Measurements from ENCODE around the gene APBA2. TPM values are rescaled to one million over a fixed set of nuclear protein-coding genes. Genes with fewer than 3 reads are reported as not detected.

Gene APBA2
- total RNA-seq, 6 donors from 2014 or later = 3.2 to 7.9 (median 6.0) TPM

DNA sequence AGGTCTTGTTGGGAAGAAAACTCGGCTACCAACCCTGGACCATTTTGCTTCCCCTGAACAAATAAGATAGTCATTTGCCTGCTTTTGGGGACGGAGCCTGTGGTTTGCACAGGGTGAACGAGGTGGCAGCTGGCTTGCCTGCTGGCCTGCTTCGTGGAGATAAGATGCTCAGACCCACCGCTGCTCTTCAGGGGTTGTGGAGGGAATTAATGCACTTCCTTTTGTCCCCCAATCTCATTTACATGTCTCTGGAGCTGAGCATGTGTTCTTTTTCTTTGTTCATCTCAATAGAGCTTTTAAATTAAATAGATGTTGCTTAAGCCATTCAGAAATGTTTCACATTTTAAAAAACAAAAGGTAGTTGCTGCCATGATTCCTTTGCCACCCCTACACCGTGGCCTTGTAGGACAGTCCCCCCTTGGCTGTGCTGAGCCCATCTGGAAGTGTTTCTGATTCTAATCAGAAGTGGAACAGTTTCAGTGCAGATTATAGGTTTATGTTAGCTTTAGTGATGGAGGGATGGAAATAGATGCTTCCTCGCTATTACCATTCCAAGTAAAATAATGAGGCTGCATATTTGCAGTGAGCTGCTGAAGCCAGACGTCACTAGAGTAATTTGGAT is 25.6 kb downstream of the APBA2 start:
- ATAC-seq (ENCODE audit: low FRiP score in 2 of 2) (no peak), DNase-seq (no peak)
- Histone ChIP-seq H3K36me3 (no peaks in the 10 kb centered on the region), H3K27ac (no peak overlapping the region), H3K4me1 (no peaks in the 10 kb centered on the region), H3K27me3 (no peaks in the 10 kb centered on the region), H3K4me3 (no peak overlapping the region), H3K9me3 (no peaks in the 10 kb centered on the region)
- 59 to 73% methylated on average over 8 of the region's 8 CpGs for WGBS, 2 donors
- TF ChIP-seq POLR2A (IDR thresholded peaks at IDR 0.05) = no peak
- TF ChIP-seq, protein P1, sequence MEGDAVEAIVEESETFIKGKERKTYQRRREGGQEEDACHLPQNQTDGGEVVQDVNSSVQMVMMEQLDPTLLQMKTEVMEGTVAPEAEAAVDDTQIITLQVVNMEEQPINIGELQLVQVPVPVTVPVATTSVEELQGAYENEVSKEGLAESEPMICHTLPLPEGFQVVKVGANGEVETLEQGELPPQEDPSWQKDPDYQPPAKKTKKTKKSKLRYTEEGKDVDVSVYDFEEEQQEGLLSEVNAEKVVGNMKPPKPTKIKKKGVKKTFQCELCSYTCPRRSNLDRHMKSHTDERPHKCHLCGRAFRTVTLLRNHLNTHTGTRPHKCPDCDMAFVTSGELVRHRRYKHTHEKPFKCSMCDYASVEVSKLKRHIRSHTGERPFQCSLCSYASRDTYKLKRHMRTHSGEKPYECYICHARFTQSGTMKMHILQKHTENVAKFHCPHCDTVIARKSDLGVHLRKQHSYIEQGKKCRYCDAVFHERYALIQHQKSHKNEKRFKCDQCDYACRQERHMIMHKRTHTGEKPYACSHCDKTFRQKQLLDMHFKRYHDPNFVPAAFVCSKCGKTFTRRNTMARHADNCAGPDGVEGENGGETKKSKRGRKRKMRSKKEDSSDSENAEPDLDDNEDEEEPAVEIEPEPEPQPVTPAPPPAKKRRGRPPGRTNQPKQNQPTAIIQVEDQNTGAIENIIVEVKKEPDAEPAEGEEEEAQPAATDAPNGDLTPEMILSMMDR (IDR thresholded peaks at IDR 0.05) = no peak
- TF ChIP-seq EP300 (IDR thresholded peaks at IDR 0.05) = no peak
- no peak for TF ChIP-seq POLR2AphosphoS5 (IDR thresholded peaks at IDR 0.05)

DNA sequence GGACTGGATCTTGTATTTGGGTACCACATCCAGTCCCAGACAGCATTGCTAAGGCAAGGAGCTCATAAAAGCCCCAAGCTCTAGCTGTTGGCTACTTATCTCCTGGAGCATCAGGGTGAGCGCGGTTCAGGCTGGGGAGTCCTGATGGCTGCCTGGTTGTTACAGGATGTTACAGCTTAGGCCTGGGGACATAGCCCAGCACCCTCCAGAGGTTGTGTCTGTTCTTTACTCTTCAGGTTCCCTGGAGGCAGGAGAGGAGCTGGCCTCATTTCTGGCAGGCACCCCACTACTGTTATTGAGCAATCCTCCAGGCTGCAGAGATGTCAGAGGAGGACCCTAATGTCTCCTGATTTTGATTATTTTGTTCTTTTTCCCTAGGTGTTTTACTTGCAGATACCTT is 26.6 kb downstream of the APBA2 start:
- no peaks in the 10 kb centered on the region for H3K4me1 ChIP-seq
- no peak for DNase-seq
- 86 to 93% methylated on average over 2 of the region's 2 CpGs for WGBS, 2 donors
- no peak overlapping the region for H3K27ac ChIP-seq
- ATAC-seq (ENCODE audit: low FRiP score in 2 of 2) = no peak
- H3K9me3 ChIP-seq = no peaks in the 10 kb centered on the region
- no peaks in the 10 kb centered on the region for H3K27me3 ChIP-seq
- no peaks in the 10 kb centered on the region for H3K36me3 ChIP-seq
- H3K4me3 ChIP-seq = no peak overlapping the region
- TF ChIP-seq EP300 (IDR thresholded peaks at IDR 0.05) (no peak), POLR2A (IDR thresholded peaks at IDR 0.05) (no peak), POLR2AphosphoS5 (IDR thresholded peaks at IDR 0.05) (no peak)
- TF ChIP-seq, protein P1 (IDR thresholded peaks at IDR 0.05) = no peak

DNA sequence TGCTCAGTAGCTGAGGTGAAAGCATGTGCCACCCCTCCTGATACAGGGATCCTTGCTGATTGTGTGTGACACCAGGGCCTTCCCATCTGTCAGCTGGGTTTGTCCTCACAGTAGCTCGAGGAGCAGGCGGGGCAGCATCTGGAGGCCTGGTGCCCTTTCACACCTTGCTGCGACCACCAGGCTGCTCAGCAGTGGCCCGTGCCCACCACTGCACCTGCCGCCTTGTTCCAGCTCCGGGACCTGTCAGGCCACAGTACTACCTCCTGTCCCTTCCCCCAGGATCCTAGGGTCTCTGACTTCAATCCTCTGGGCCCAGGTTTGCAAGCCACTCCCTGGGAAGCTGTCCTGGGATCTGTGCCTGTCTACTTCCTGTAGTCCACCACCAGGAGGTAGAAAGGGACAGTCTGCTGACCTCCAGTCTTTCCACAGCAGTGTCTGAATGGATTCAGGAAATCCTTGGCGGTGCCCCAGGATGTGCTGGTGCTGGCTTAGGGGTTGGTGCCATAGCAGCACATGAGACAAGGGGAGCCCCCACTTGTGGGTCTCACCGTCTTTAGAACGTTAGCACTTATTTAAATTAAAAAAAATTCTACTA is 27.5 kb downstream of the APBA2 start:
- Histone ChIP-seq H3K27ac (no peak overlapping the region), H3K27me3 (no peaks in the 10 kb centered on the region), H3K4me1 (no peaks in the 10 kb centered on the region), H3K36me3 (no peaks in the 10 kb centered on the region), H3K9me3 (no peaks in the 10 kb centered on the region), H3K4me3 (no peak overlapping the region)
- DNase-seq (no peak), ATAC-seq (ENCODE audit: low FRiP score in 2 of 2) (no peak)
- TF ChIP-seq POLR2AphosphoS5 (IDR thresholded peaks at IDR 0.05) (no peak), EP300 (IDR thresholded peaks at IDR 0.05) (no peak), POLR2A (IDR thresholded peaks at IDR 0.05) (no peak)
- TF ChIP-seq, protein P1 (IDR thresholded peaks at IDR 0.05) = no peak
- 72 to 78% methylated on average over 3 to 9 of the region's 9 CpGs for whole genome bisulfite sequencing, 2 donors

DNA sequence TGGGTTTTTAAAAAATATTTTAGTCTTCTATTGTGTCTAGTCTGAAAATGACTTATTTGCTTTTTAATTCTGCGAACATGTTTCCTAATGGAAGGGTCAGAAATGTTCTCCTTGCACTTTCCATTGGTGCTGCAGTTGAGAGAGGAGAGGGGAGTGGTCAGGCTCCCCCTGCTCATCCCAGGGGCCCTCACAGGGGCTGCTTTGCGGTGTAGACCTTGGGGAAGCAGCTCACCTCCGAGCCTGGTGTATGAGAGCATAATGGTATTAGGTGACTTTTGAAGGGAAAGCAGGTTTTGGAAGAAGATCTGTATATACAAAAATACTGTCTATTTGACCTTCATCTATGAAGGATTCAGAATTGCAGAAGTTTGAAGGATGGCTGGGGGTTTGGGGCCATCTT is 28.3 kb downstream of the APBA2 start:
- DNase-seq (no peak), ATAC-seq (ENCODE audit: low FRiP score in 2 of 2) (no peak)
- H3K4me3 ChIP-seq = no peak overlapping the region
- H3K36me3 ChIP-seq = no peaks in the 10 kb centered on the region
- 84 to 95% methylated on average over 3 of the region's 3 CpGs for WGBS, 2 donors
- no peak overlapping the region for H3K27ac ChIP-seq
- H3K4me1 ChIP-seq = no peaks in the 10 kb centered on the region
- TF ChIP-seq EP300 (IDR thresholded peaks at IDR 0.05) (no peak), POLR2AphosphoS5 (IDR thresholded peaks at IDR 0.05) (no peak)
- no peaks in the 10 kb centered on the region for H3K9me3 ChIP-seq
- H3K27me3 ChIP-seq = no peaks in the 10 kb centered on the region

DNA sequence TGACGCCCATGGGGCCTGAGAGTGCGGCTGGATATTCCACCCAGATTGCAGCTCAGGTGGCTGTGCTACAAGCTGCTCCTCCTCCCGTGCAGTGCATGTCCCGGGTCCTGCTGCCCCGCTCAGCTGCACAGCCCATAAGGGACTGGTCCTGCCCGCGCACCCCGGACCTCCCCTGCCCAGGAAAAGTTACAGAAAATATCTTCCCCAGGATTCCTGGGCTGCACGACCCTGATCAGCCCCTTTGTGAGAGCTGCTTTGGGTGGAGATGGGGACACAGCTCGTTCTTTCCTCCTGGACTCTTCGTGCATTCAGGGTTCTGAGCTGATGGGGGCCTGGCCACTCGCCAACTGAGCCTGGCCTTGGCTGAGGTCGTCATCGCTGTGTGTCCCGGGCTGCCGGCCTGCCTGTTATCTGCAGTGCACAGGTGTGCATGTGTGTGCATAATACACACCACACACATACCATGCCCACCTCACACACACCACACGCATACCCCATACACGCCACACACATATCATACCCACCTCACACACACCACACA is 28.8 kb downstream of the APBA2 start:
- Histone ChIP-seq H3K27me3 (no peaks in the 10 kb centered on the region), H3K4me1 (no peaks in the 10 kb centered on the region), H3K9me3 (no peaks in the 10 kb centered on the region), H3K4me3 (no peak overlapping the region), H3K36me3 (no peaks in the 10 kb centered on the region), H3K27ac (no peak overlapping the region)
- ATAC-seq (ENCODE audit: low FRiP score in 2 of 2) (no peak), DNase-seq (no peak)
- WGBS, 2 donors = 82 to 86% methylated on average over 14 to 18 of the region's 18 CpGs
- TF ChIP-seq EP300 (IDR thresholded peaks at IDR 0.05) = no peak
- no peak for TF ChIP-seq POLR2A (IDR thresholded peaks at IDR 0.05)
- TF ChIP-seq, protein P1 (IDR thresholded peaks at IDR 0.05) = no peak
- no peak for TF ChIP-seq POLR2AphosphoS5 (IDR thresholded peaks at IDR 0.05)

Measured in upper lobe of left lung (tissue), 6 donors.